Lower lobe of right lung (tissue), 2 donors: ENCODE measurements around the gene REXO1. TPM values are rescaled to one million over a fixed set of nuclear protein-coding genes. Genes with fewer than 3 reads are reported as not detected.

ENCODE experiments used
- ATAC-seq, 2 donors: fragments of 200-7000 bp; cut with Tn5 transposase; one replicate each; pipeline ENCODE4 v1.9.1; 2020 to 2022; ENCODE audit warnings: mild to moderate bottlenecking in 2 of 2, moderate library complexity in 2 of 2
- DNase-seq: peaks from one replicate; pipeline ENCODE4 v3.0.0-alpha.2; 2020
- H3K27ac ChIP-seq: fragments of 200-600 bp; one replicate; pipeline ENCODE4 v1.8.0; 2022
- H3K27me3 ChIP-seq: fragments of 200-600 bp; one replicate; pipeline ENCODE4 v1.8.0; 2022; ENCODE audit warnings: low read depth
- H3K36me3 ChIP-seq: fragments of 200-600 bp; one replicate; pipeline ENCODE4 v1.8.0; 2022; ENCODE audit warnings: mild to moderate bottlenecking
- H3K4me1 ChIP-seq: fragments of 200-600 bp; one replicate; pipeline ENCODE4 v1.8.0; 2022
- H3K4me3 ChIP-seq: fragments of 200-600 bp; one replicate; pipeline ENCODE4 v1.8.0; 2022; ENCODE audit warnings: mild to moderate bottlenecking
- H3K9me3 ChIP-seq: fragments of 200-600 bp; one replicate; pipeline ENCODE4 v1.8.0; 2022
- intact Hi-C: fragments of 100-400 bp; cut with DNase I; formaldehyde crosslinking; loops from one replicate; pipeline ENCODE4 v1.11.0; 2022
- total RNA-seq: library from RNA; stranded (reverse); fragmentation: NEBNext Ultra II Directional; extraction: Animal tissue kit (Norgen Biotek cat#: 25700); gene quantifications from one replicate; pipeline ENCODE4 v1.2.1, GENCODE V29; 2021
- TF ChIP-seq, protein P1 (sequence below): fragments of 200-600 bp; IDR thresholded peaks from one replicate; pipeline ENCODE4 v1.8.0; 2022; ENCODE audit warnings: antibody characterized with exemption, mild to moderate bottlenecking
- donor health status: DM: no; HTN: yes; CAD: no; lungs with severe emphysema.

Gene REXO1
- total RNA-seq, 1 donor from 2014 or later, result 29.1 TPM

GRCh38 chr19:1808395-1808731, 39.9 kb downstream of the REXO1 start:
- TF ChIP-seq, protein P1, sequence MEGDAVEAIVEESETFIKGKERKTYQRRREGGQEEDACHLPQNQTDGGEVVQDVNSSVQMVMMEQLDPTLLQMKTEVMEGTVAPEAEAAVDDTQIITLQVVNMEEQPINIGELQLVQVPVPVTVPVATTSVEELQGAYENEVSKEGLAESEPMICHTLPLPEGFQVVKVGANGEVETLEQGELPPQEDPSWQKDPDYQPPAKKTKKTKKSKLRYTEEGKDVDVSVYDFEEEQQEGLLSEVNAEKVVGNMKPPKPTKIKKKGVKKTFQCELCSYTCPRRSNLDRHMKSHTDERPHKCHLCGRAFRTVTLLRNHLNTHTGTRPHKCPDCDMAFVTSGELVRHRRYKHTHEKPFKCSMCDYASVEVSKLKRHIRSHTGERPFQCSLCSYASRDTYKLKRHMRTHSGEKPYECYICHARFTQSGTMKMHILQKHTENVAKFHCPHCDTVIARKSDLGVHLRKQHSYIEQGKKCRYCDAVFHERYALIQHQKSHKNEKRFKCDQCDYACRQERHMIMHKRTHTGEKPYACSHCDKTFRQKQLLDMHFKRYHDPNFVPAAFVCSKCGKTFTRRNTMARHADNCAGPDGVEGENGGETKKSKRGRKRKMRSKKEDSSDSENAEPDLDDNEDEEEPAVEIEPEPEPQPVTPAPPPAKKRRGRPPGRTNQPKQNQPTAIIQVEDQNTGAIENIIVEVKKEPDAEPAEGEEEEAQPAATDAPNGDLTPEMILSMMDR, result no peak
- Histone ChIP-seq H3K27me3 (no peaks in the 10 kb centered on the region), H3K9me3 (no peaks in the 10 kb centered on the region), H3K4me3 (no peak overlapping the region), H3K27ac (no peak overlapping the region), H3K36me3 (no peaks in the 10 kb centered on the region), H3K4me1 (peaks cover 8% of the 10 kb centered on the region)
- no peak for ATAC-seq
- intact Hi-C loops, result no loop called here
- no peak for DNase-seq

GRCh38 chr19:1807695-1808394, 40.4 kb downstream of the REXO1 start:
- TF ChIP-seq, protein P1, result no peak
- no peak overlapping the region for H3K27ac ChIP-seq
- intact Hi-C loops, result no loop called here
- DNase-seq (no peak), ATAC-seq (no peak)
- H3K4me1 ChIP-seq, result peaks cover 3% of the 10 kb centered on the region
- H3K36me3 ChIP-seq, result no peaks in the 10 kb centered on the region
- H3K27me3 ChIP-seq, result no peaks in the 10 kb centered on the region
- H3K4me3 ChIP-seq, result no peak overlapping the region
- no peaks in the 10 kb centered on the region for H3K9me3 ChIP-seq

- Histone ChIP-seq H3K4me1 (no peaks in the 10 kb centered on the region), H3K27me3 (no peaks in the 10 kb centered on the region), H3K27ac (no peak overlapping the region), H3K4me3 (no peak overlapping the region), H3K36me3 (no peaks in the 10 kb centered on the region), H3K9me3 (no peaks in the 10 kb centered on the region)
- TF ChIP-seq, protein P1, result no peak
- ATAC-seq, result no peak
- intact Hi-C loops, result no loop called here
- no peak for DNase-seq
Observed at GRCh38 chr19:1807030-1807694, 41.1 kb downstream of the REXO1 start.

GRCh38 chr19:1806184-1807029, 41.9 kb downstream of the REXO1 start:
- DNase-seq (no peak), ATAC-seq (no peak)
- Histone ChIP-seq H3K9me3 (no peaks in the 10 kb centered on the region), H3K4me3 (no peak overlapping the region), H3K36me3 (no peaks in the 10 kb centered on the region), H3K4me1 (no peaks in the 10 kb centered on the region), H3K27ac (no peak overlapping the region), H3K27me3 (no peaks in the 10 kb centered on the region)
- TF ChIP-seq, protein P1, result no peak
- intact Hi-C loops, result no loop called here

DNA sequence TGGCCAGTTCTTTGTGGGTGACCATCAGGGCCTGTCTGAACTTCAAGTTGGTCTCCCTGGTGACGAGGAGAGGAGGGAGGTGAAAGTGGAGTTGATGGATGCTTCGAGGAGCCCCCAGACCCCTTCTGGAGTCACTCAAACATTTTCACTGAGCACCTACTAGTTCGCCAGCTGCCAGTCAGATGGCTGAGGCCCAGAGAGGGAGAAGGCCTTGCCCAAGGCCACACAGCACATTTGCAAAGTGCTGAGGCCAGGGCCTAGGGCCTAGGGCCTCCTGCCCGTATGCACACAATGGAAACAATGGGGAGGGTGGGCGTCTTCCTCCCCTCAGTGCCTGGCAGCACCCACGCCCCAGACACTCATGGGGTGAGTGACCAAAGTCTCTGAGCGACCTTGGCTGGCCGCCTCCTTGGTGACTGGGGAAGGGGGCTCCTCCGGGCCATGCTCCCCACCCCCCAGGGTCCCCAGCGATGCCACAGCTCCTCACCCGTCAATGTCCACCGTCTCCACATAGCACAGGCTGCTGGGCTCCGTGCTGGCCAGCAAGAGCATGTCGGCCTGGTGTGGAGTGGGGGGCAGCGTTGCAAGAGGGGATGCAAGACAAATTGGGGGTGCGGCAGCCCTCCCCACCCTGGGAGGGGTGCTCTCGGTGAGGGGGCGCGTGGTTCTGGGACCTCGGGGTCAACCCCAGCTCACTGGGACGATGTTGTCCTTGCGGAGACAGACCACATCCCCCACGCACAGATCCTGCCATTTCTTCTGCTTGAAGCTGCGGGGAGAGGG, 42.7 kb downstream of the REXO1 start:
- intact Hi-C loops, result no loop called here
- ATAC-seq (no peak), DNase-seq (no peak)
- Histone ChIP-seq H3K27ac (no peak overlapping the region), H3K9me3 (no peaks in the 10 kb centered on the region), H3K4me3 (no peak overlapping the region), H3K4me1 (no peaks in the 10 kb centered on the region), H3K36me3 (no peaks in the 10 kb centered on the region), H3K27me3 (no peaks in the 10 kb centered on the region)
- TF ChIP-seq, protein P1, result no peak
